Activated CD8-positive, alpha-beta T cell treated with anti-CD3 and anti-CD28 coated beads, Interleukin-2, amount 10 ng/mL, durations not matched to agents 7 days and 5 days (primary cell): Measurements from ENCODE around the gene PRKCA. TPM values are rescaled to one million over a fixed set of nuclear protein-coding genes. Genes with fewer than 3 reads are reported as not detected.
"Not testable (repeated sequence)": the region's sequence is repeated elsewhere in the genome, so short reads cannot be mapped to it uniquely, and the experiment has no call there.

ENCODE experiments used
- ATAC-seq: fragments of 150-1000 bp; cut with Tn5 transposase; one replicate; pipeline ENCODE4 v1.10.0; 2021; ENCODE audit warnings: moderate library complexity
- CTCF ChIA-PET: fragments of 350-600 bp; sonication (Branson Sonifier 250); formaldehyde crosslinking; loops from one replicate; lab custom pipeline; 2021; ENCODE audit warnings: antibody characterized with exemption; lab: Charles Lee
- POLR2A ChIA-PET: fragments of 350-600 bp; sonication (Branson Sonifier 250); formaldehyde crosslinking; loops from one replicate; lab custom pipeline; 2021; ENCODE audit warnings: antibody characterized with exemption; lab: Charles Lee
- DNase-seq: peaks from one replicate; pipeline ENCODE4 v3.0.0-alpha.2; 2020
- H3K27ac Mint-ChIP-seq: one replicate; pipeline ENCODE4 v1.8.0; 2021; ENCODE audit warnings: mild to moderate bottlenecking, mixed read lengths
- H3K27me3 Mint-ChIP-seq: one replicate; pipeline ENCODE4 v1.8.0; 2021; ENCODE audit warnings: low read depth, mixed read lengths
- H3K36me3 Mint-ChIP-seq: one replicate; pipeline ENCODE4 v1.8.0; 2021; ENCODE audit warnings: low read depth, mixed read lengths
- H3K4me1 Mint-ChIP-seq: one replicate; pipeline ENCODE4 v1.8.0; 2021; ENCODE audit warnings: low read depth, mixed read lengths
- H3K4me3 Mint-ChIP-seq: one replicate; pipeline ENCODE4 v1.8.0; 2021; ENCODE audit warnings: mild to moderate bottlenecking, mixed read lengths
- H3K9me3 Mint-ChIP-seq: one replicate; pipeline ENCODE4 v1.8.0; 2022; ENCODE audit warnings: mixed read lengths; ENCODE audit not compliant: insufficient read depth
- total RNA-seq, 2 experiments: library from RNA; stranded (reverse); gene quantifications; one replicate each; pipeline ENCODE4 v1.2.3, GENCODE V29; 2021

PRKCA gene
- total RNA-seq, 2 experiments from 2014 or later = 74.1 to 76.9 TPM

DNA sequence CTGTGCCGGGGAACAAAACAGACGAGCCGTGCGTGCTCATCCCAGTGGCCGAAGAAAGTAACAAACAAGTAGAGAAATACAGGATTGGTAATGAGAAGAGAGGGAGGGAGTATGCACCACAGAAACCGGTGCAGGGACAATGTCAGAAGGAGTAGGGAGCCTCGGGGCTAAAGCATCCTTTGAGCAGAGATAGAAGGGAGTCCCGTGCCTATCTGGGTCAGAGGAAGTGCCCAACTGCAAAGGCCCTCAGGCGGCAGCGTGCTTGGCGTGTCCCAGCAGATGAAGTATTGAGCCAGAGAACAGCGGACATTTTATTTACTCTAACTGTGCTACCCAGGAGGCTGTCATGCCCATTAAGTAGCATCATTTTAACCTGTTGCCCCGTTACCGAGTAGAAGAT is 417.6 kb downstream of the PRKCA start:
- H3K27ac Mint-ChIP-seq = no peak overlapping the region
- ATAC-seq (no peak), DNase-seq (no peak)
- CTCF ChIA-PET = no interaction called here
- H3K4me3 Mint-ChIP-seq = no peak overlapping the region
- H3K36me3 Mint-ChIP-seq = peaks cover 12% of the 10 kb centered on the region
- POLR2A ChIA-PET = no interaction called here
- H3K4me1 Mint-ChIP-seq = peaks cover 9% of the 10 kb centered on the region
- H3K27me3 Mint-ChIP-seq = no peaks in the 10 kb centered on the region
- H3K9me3 Mint-ChIP-seq = no peaks in the 10 kb centered on the region

- H3K27ac Mint-ChIP-seq = no peak overlapping the region
- POLR2A ChIA-PET = no interaction called here
- H3K4me3 Mint-ChIP-seq = no peak overlapping the region
- CTCF ChIA-PET = no interaction called here
- no peak for DNase-seq
- no peaks in the 10 kb centered on the region for H3K27me3 Mint-ChIP-seq
- no peak for ATAC-seq
- H3K36me3 Mint-ChIP-seq = peaks cover 12% of the 10 kb centered on the region
- H3K9me3 Mint-ChIP-seq = no peaks in the 10 kb centered on the region
- peaks cover 9% of the 10 kb centered on the region for H3K4me1 Mint-ChIP-seq
Measured at GRCh38 chr17:66720567-66720966, 418.2 kb downstream of the PRKCA start.

GRCh38 chr17:66722341-66722740 is 419.9 kb downstream of the PRKCA start:
- Mint-ChIP-seq H3K36me3 (peaks cover 8% of the 10 kb centered on the region), H3K4me1 (peaks cover 8% of the 10 kb centered on the region), H3K27me3 (no peaks in the 10 kb centered on the region), H3K27ac (no peak overlapping the region), H3K4me3 (no peak overlapping the region), H3K9me3 (no peaks in the 10 kb centered on the region)
- ChIA-PET POLR2A (no interaction called here), CTCF (interaction anchor here (1.1 kb wide), 1 partner anchor 360 kb away, joined by 3 read pairs; no protein-coding TSS in a partner anchor)
- ATAC-seq (no peak), DNase-seq (no peak)

- ATAC-seq (no peak), DNase-seq (no peak)
- Mint-ChIP-seq H3K27ac (peak overlapping the region; percentile 24), H3K4me1 (peaks cover 8% of the 10 kb centered on the region), H3K36me3 (peaks cover 3% of the 10 kb centered on the region), H3K27me3 (no peaks in the 10 kb centered on the region), H3K9me3 (no peaks in the 10 kb centered on the region), H3K4me3 (no peak overlapping the region)
- CTCF ChIA-PET = interaction anchor here (0.9 to 1.7 kb wide), 2 partner anchors 10 to 525 kb away, joined by 3 to 6 read pairs; no protein-coding TSS in a partner anchor
- POLR2A ChIA-PET = no interaction called here
Measured at GRCh38 chr17:66724581-66725341, 422.3 kb downstream of the PRKCA start.

DNA sequence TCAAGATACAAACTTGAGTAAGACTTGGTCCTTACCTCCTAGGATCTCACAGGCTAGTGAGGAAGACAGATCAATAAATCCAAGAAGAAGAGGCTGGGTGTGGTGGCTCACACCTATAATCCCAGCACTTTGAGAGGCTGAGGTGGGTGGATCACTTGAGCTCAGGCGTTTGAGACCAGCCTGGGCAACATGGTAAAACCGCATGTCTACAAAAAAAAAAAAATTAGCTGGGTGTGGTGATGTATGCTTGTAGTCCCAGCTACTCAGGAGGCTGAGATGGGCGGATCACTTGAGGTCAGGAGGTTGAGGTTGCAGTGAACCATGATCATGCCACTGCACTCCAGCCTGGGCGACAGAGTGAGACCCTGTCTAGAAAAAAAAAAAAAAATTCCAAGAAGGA is 423.0 kb downstream of the PRKCA start:
- POLR2A ChIA-PET, H3K36me3 Mint-ChIP-seq, H3K27me3 Mint-ChIP-seq, H3K9me3 Mint-ChIP-seq, DNase-seq, H3K4me3 Mint-ChIP-seq, ATAC-seq: not testable (repeated sequence)
- Mint-ChIP-seq H3K4me1 (peaks cover 13% of the 10 kb centered on the region), H3K27ac (peak overlapping the region; percentile 24)
- CTCF ChIA-PET = interaction anchor here (1.1 to 1.7 kb wide), 3 partner anchors 9 to 356 kb away, joined by 3 to 6 read pairs (median 4); no protein-coding TSS in a partner anchor

DNA sequence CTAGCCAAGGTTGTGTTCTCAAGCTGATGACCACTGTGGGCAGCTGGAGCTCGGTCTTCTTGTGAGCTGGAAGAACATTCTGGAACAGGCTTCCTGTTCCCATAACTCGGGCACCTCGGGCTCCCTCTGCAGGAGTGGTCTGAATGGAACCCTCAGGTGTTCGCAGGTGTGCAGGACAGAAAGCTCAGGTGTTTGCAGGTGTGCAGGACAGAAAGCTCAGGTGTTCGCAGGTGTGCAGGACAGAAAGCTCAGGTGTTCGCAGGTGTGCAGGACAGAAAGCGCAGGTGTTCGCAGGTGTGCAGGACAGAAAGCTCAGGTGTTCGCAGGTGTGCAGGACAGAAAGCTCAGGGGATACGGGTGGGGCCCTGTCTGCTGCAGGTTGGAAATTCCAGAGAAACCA is 423.5 kb downstream of the PRKCA start:
- ATAC-seq = no peak
- no peaks in the 10 kb centered on the region for H3K9me3 Mint-ChIP-seq
- peaks cover 6% of the 10 kb centered on the region for H3K36me3 Mint-ChIP-seq
- no peak overlapping the region for H3K4me3 Mint-ChIP-seq
- H3K27ac Mint-ChIP-seq = no peak overlapping the region
- ChIA-PET CTCF (interaction anchor here (1.1 to 1.7 kb wide), 3 partner anchors 10 to 356 kb away, joined by 3 to 6 read pairs (median 4); no protein-coding TSS in a partner anchor), POLR2A (no interaction called here)
- DNase-seq = no peak
- H3K27me3 Mint-ChIP-seq = no peaks in the 10 kb centered on the region
- H3K4me1 Mint-ChIP-seq = peaks cover 13% of the 10 kb centered on the region

DNA sequence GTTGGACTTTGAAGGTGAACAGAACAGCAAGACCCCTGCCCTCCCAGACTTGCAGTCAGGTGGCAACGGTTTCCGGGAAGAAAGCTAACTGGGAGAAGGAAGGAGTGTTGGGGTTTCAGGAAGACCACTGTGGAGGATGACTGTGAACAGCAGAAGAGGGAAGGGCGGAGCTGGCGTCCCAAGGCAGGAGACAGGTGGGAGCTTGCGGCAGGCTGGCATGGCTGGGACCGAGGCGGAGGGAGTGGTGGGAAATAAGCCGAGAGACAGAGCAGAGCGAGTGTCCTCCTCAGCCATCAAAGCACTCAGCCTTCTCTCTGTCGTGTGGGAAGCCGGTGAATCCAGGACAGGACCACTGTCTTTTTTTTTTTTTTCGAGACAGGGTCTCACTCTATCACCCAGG is 424.0 kb downstream of the PRKCA start:
- H3K27ac Mint-ChIP-seq = no peak overlapping the region
- no peaks in the 10 kb centered on the region for H3K9me3 Mint-ChIP-seq
- peaks cover 13% of the 10 kb centered on the region for H3K4me1 Mint-ChIP-seq
- peaks cover 6% of the 10 kb centered on the region for H3K36me3 Mint-ChIP-seq
- ChIA-PET CTCF (interaction anchor here (1.1 to 1.7 kb wide), 3 partner anchors 10 to 356 kb away, joined by 3 to 6 read pairs (median 4); no protein-coding TSS in a partner anchor), POLR2A (no interaction called here)
- no peaks in the 10 kb centered on the region for H3K27me3 Mint-ChIP-seq
- ATAC-seq (no peak), DNase-seq (no peak)
- H3K4me3 Mint-ChIP-seq = no peak overlapping the region

DNA sequence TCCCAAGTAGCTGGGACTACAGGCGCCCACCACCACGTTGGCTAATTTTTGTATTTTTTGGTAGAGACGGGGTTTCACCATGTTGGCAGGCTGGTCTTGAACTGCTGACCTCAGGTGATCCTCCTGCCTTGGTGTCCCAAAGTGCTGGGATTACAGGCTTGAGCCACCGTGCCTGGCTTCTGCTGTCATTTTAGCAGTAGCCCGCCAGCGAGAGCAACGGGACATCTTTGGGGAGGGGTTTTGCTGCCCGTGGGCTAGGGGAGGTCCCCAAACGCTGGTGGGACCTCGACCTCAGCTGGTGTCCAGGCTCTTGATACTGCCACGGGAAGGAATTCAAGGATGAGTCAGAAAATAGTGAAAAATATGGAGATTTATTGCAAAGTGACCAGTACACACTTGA is 424.4 kb downstream of the PRKCA start:
- Mint-ChIP-seq H3K4me1 (peaks cover 13% of the 10 kb centered on the region), H3K9me3 (no peaks in the 10 kb centered on the region), H3K36me3 (peaks cover 6% of the 10 kb centered on the region), H3K27ac (no peak overlapping the region), H3K4me3 (no peak overlapping the region), H3K27me3 (no peaks in the 10 kb centered on the region)
- ChIA-PET CTCF (interaction anchor here (0.9 to 1.7 kb wide), 6 partner anchors 10 to 357 kb away, joined by 3 to 6 read pairs (median 4); no protein-coding TSS in a partner anchor), POLR2A (no interaction called here)
- ATAC-seq = no peak
- no peak for DNase-seq

DNA sequence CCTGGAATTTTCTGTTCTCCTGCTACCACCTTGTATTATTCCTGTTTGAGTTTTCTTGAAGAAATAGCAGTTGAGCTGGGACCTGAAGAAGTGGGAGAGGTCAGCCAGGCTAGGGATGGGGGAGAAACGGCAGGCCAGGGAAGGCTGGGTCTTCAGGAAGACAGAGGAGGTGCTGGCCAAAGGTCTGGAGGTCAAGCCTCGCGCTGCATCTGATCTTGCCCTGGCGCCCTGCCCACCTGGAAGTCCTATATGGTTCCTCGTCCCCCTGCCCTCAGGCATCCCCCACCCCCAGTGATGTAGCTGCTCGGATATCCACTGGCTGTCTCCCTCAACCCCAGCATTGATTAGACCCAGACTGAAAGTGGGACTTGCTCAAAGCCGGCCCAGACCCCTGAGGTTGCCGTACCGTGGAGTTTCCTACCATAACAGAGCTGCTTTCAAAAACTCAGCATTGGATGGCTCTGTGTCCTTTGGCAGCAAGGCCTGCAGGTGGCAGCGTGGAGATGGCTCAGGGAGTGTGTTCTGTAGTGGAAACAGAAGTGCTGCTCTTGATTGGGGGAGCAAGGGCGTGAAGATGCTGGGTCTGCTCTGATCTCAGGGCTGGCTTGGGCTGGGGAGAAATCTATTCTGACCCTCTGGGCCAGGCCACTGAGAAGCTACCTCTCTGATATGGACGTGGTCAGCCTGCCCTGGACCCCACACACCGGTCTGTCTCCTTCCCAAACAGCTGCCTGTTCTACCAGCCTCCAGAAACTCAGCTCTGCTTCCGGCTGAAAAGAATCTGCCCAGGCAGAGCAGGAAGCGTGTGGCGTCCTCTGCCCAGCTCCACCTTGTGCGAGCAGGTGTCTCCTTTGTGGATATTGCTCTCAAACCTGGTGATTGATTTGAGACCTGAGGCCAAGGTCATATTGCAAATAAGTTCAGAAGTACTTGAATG is 425.5 kb downstream of the PRKCA start:
- POLR2A ChIA-PET = interaction anchor here (0.6 to 1.0 kb wide), 3 partner anchors 16 to 353 kb away, joined by 3 read pairs; no protein-coding TSS in a partner anchor
- H3K4me3 Mint-ChIP-seq = no peak overlapping the region
- H3K27ac Mint-ChIP-seq = peak overlapping the region; percentile 46
- H3K9me3 Mint-ChIP-seq = no peaks in the 10 kb centered on the region
- peak; percentile 81 for ATAC-seq
- DNase-seq = peak; percentile 67
- peaks cover 11% of the 10 kb centered on the region for H3K36me3 Mint-ChIP-seq
- CTCF ChIA-PET = interaction anchor here (0.8 to 1.3 kb wide), 16 partner anchors 9 to 429 kb away, joined by 3 to 6 read pairs (median 3); no protein-coding TSS in a partner anchor
- no peaks in the 10 kb centered on the region for H3K27me3 Mint-ChIP-seq
- H3K4me1 Mint-ChIP-seq = peaks cover 15% of the 10 kb centered on the region

DNA sequence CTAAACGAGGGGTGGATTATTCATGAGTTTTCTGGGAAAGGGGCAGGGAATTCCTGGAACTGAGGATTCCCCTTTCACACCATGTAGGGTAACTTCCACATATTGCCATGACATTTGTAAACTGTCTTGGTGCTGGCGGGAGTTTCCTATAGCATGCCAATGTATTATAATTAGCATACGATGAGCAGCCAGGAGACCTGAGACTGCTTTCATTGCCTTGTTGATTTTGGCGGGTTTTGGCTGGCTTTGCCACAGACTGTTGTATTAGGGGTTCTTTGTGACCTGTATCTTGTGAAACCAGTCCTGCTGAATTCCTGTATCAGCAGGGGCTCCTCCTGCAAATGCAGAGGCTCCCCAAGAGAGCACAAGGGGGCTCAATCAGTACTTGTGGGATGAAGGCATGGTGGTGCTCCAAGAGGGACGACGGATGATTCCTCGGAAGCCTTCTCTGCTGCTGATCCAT is 428.1 kb downstream of the PRKCA start:
- DNase-seq (no peak), ATAC-seq (no peak)
- H3K4me3 Mint-ChIP-seq = no peak overlapping the region
- H3K36me3 Mint-ChIP-seq = peaks cover 30% of the 10 kb centered on the region
- ChIA-PET POLR2A (no interaction called here), CTCF (no interaction called here)
- no peak overlapping the region for H3K27ac Mint-ChIP-seq
- peaks cover 11% of the 10 kb centered on the region for H3K4me1 Mint-ChIP-seq
- H3K9me3 Mint-ChIP-seq = no peaks in the 10 kb centered on the region
- no peaks in the 10 kb centered on the region for H3K27me3 Mint-ChIP-seq

DNA sequence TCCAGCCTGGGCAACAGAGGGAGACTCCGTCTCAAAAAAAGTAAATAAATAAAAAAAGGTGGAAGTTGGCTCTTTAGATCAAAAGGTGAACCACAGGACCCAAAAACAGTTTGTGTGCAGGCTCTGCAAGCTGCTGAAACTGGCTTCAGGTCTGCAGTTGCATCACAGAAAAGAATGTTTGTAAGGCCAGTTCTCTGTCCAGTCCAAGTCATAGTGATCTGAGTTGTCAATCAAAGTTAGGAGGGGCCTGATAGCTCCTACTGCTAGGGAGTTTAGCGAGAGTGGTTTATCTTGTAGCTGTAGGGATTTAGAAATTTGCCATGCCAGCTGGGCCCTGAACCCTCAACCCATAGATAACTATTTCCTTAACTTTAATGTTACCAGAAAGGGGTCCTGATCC is 431.3 kb downstream of the PRKCA start:
- no peaks in the 10 kb centered on the region for H3K9me3 Mint-ChIP-seq
- no peak for DNase-seq
- ATAC-seq = no peak
- H3K36me3 Mint-ChIP-seq = peaks cover 40% of the 10 kb centered on the region
- POLR2A ChIA-PET = no interaction called here
- peaks cover 7% of the 10 kb centered on the region for H3K4me1 Mint-ChIP-seq
- CTCF ChIA-PET = no interaction called here
- H3K27me3 Mint-ChIP-seq = no peaks in the 10 kb centered on the region
- no peak overlapping the region for H3K27ac Mint-ChIP-seq
- no peak overlapping the region for H3K4me3 Mint-ChIP-seq
